Hepatocyte (in vitro differentiated cells): ENCODE measurements around the gene CASTOR1.

Experiments used
- EZH2 ChIP-seq: fragments of 200-600 bp; sonication (generic); IDR thresholded peaks from 2 replicates; pipeline ENCODE4 v1.6.1; 2016; ENCODE audit warnings: antibody characterized with exemption, mild to moderate bottlenecking, borderline replicate concordance
- EZH2phosphoT487 ChIP-seq: fragments of 200-600 bp; sonication (generic); IDR thresholded peaks from one replicate; pipeline ENCODE4 v1.6.1; 2018; ENCODE audit warnings: antibody characterized with exemption, mild to moderate bottlenecking, low read depth, moderate library complexity; ENCODE audit not compliant: unreplicated experiment, severe bottlenecking
- TF ChIP-seq, protein P1 (sequence below): fragments of 200-600 bp; sonication (generic); IDR thresholded peaks from 2 replicates; pipeline ENCODE4 v1.5.1; 2016; ENCODE audit warnings: antibody characterized with exemption, mild to moderate bottlenecking; ENCODE audit not compliant: poor library complexity

DNA sequence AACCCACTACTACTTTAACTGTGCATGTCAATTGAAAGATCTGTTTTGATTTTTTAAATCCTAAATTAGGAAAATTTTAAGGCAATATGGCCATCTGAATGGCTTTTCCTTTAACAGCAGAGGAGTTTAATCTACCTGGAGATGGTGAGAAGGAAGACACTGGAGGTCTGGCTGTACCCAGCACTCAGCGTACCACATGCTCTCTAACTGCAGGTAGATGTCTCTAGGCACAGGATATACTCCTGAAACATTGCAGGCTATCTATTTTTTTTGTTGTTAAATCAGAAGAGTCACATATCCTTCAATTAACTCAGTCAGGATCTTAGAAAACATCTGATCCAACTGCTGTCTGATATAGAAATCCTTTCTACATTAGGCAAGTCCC is 17.3 kb upstream of the CASTOR1 start:
- TF ChIP-seq, protein P1, sequence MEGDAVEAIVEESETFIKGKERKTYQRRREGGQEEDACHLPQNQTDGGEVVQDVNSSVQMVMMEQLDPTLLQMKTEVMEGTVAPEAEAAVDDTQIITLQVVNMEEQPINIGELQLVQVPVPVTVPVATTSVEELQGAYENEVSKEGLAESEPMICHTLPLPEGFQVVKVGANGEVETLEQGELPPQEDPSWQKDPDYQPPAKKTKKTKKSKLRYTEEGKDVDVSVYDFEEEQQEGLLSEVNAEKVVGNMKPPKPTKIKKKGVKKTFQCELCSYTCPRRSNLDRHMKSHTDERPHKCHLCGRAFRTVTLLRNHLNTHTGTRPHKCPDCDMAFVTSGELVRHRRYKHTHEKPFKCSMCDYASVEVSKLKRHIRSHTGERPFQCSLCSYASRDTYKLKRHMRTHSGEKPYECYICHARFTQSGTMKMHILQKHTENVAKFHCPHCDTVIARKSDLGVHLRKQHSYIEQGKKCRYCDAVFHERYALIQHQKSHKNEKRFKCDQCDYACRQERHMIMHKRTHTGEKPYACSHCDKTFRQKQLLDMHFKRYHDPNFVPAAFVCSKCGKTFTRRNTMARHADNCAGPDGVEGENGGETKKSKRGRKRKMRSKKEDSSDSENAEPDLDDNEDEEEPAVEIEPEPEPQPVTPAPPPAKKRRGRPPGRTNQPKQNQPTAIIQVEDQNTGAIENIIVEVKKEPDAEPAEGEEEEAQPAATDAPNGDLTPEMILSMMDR: no peak
- TF ChIP-seq EZH2 (no peak), EZH2phosphoT487 (no peak)
